Measurements from ENCODE around the gene ITPR2. TPM values are rescaled to one million over a fixed set of nuclear protein-coding genes. Genes with fewer than 3 reads are reported as not detected.
"Not testable (repeated sequence)": the region's sequence is repeated elsewhere in the genome, so short reads cannot be mapped to it uniquely, and the experiment has no call there.

The ITPR2 gene
- polyA plus RNA-seq, 4 donors: 12.7 to 16.7 (median 13.7) TPM

DNA sequence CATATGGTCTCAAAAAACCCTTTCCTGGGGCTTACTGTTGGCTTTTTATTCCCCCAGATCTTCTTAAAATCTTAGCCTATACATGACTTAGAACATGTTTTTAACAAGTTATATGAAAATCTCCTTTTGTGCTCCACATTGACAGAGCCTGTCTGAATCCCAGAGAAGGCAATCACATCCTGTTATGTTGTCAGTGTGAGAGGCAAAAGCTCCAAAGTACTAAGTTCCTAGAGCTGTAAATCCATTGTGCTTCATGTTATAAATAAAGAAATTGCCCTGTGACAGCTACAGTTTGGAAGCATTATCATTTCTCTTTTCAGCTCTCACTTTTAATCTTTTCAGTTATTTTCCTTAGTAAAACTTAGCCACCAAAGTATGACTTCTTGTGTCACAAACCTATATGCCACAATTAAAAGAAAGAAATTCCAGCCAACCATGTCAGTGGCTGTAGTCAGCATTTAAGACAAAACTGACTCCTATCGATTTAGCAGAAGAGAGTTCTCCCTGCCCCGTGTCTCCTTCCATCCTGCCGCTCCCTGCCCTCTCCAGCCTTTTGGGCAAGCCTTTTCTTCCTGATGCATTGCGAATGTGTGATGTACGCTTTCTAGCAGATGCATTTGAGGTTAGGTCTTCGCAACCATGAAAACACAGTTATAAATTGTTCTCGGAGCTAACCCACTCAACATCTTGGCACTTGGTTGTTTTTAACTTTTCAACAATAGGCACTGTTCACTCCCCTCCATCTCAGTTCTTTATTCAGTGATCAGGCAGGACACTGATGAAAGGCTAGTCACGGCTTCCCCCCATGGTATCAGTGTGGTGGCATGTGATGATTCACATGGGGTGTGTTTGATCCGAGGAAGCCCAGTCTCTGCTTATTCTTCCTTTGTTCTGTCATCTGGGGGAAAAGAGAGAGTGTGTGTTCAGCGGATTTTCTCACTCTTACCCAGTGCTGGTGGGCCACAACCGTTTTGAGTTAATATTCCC is 494.1 kb downstream of the ITPR2 start:
- DNase-seq (ENCODE audit: low read depth in 4 of 4, low spot score in 3 of 4): no peak

DNA sequence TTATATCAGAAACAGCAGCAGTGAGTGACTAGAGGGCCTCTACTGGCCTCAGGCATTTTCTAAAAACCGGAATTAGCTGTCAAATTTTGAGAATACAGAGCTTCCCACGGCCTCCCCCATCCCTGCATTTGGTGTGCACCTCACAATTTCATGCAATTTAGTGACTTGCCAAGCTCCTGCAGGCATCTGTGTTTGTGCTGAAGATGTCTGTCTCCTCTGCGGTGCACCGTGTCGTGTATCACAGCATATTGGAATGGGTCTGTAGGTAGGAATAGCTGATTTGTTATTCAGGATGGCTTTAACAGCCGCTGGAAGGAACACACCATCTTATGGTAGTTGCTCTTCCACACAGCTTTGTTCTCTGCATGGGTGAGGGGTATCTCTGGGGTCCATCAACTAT is 497.3 kb downstream of the ITPR2 start:
- DNase-seq (ENCODE audit: low read depth in 4 of 4, low spot score in 3 of 4): no peak

DNA sequence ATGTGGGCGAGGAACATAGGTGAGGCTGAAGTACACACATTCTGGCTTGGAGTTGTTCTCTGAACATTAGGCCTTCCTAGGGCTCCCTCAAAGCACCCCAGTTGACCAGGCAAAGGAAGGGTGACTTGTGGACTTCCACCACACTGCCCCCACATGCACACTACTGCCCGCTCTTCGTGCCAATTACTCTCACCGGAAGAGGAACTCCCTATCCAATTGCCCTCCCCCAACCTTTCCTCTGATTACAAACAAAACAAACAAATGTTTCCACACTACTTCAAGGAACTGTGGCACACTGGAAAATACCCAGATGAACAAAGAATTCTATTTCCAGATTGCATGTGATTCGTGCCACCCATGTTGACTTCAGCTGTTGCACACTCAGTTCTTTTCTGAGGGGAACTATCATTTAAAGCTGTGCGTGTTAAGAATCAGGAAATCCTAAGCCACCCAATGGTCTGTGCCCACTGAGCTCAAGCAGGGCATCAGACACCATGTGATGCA is 498.3 kb downstream of the ITPR2 start:
- DNase-seq (ENCODE audit: low read depth in 4 of 4, low spot score in 3 of 4): no peak

DNA sequence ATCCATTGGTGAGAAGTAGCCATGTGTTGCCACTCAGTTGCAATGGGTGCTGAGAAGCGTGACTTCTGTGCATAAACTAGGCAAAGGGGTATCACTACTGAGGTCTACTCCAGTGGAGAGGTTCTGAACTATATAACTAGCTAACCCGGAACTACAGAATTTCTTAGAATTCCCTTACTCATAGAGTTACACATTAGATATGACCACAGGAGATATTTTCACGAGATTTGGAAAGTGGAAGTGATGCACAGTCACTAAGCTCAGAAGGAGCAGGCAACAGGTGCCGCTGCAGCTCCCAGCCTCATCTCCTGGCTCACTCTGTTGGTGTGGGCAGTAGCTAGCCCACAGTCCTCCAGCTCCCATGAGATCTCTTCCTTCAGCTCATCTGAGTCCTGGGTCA is 501.0 kb downstream of the ITPR2 start:
- no peak for DNase-seq (ENCODE audit: low read depth in 4 of 4, low spot score in 3 of 4)

DNA sequence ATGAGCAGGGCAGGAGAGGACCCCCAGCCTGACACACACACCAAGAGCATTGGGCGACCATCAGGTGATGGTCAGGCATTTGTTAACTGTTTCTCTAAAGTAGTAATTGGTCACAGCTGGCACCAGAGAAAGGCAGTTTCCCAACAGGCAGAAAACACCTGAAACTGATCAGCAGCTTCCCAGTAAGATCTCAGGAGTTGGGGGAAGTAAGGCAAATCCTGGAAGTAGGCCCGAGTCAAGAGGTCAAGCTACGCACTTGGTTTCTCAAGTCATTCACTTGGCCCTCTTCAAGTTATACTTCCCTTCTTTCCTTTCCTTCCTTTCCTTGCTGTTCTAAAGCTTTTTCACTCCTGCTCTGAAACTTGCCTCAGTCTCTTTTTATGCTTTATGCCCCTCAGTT is 501.9 kb downstream of the ITPR2 start:
- DNase-seq (ENCODE audit: low read depth in 4 of 4, low spot score in 3 of 4): no peak

DNA sequence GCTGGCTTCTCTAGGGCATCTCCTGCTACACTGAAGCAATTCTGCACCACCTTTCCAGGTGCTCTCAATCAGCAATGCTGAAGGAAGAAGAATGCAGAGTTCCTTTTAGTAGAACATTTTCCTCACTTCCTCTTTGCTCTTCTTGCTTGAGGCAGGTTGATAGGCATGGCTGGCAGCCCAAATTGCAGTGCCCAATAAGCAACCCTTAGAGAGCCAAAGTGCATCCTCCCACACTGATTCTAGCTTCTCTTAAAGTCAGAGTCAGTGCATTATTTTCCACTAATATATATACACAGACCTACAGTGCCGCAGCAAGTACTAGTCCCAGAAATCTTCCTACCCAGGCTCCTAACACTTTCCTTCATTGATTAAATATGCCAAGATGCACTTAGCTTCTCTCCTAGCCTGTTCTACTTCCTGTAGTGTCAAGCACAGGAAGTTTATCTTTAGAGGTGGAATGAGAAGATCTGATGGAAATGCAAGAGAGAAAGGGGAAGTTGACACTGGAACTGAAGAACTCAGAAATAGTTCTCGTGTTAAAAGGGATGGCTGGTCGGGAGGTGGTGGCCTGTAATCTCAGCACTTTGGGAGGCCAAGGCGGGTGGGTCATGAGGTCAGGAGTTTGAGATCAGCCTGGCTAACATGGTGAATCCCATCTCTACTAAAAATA is 504.9 kb downstream of the ITPR2 start:
- DNase-seq (ENCODE audit: low read depth in 4 of 4, low spot score in 3 of 4): no peak

DNA sequence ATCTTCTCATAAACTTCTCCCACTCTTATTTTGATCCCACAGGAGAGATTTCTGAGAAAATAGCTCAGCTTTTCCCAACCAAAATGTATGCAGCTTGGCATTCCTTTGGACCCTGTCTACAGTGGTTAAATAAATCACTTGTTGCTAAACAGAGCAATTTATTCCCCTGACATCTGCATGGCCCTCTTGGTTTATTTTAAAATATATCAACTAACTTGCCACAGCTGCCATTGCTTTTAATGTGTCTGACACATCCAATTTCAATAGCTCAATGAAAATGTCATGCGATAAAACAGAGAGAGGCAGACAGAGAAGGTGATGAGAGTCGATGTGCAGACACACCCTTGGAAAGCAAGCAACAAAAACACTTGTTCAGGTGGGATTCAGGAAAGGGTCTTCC is 509.3 kb downstream of the ITPR2 start:
- DNase-seq (ENCODE audit: low read depth in 4 of 4, low spot score in 3 of 4): no peak

DNA sequence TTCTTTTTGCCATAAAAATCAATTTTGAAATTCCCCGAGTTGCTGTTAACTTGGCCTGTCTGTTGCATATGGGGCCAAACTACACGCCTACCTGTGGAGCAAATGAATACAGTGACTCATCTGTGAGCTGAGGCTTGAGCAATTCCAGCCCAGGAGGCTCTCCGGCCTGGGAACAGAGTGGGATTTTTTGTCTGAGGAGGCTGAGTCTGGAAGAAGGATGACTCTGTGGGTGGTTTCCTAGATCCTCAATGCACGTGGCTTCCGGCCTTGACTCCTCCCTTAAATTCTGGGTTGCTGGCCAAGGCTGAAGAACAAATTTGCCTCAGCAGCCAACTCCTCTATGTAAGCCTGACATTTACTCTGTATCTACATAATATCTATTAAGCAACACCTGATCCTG is 513.5 kb downstream of the ITPR2 start:
- DNase-seq (ENCODE audit: low read depth in 4 of 4, low spot score in 3 of 4): no peak

DNA sequence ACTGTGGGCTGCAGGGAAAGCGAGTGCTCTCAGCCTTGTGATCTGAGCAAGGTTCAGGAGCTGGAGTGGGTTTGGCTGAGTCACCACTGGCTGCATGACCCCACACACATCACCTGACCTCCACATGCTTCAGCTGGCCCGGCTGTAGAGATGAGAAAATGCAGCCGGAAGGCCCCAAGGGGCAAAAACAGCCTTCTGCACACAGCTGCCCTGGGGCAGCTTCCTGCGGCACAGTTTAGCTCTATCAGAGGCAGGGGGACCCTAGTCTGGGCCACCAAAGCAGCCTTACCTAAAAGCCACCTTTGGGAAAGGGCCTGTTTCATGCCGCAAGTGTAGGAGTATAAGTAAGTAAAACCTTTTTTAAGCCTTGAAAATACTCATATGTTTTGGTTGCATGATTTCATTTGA is 514.3 kb downstream of the ITPR2 start:
- no peak for DNase-seq (ENCODE audit: low read depth in 4 of 4, low spot score in 3 of 4)

DNA sequence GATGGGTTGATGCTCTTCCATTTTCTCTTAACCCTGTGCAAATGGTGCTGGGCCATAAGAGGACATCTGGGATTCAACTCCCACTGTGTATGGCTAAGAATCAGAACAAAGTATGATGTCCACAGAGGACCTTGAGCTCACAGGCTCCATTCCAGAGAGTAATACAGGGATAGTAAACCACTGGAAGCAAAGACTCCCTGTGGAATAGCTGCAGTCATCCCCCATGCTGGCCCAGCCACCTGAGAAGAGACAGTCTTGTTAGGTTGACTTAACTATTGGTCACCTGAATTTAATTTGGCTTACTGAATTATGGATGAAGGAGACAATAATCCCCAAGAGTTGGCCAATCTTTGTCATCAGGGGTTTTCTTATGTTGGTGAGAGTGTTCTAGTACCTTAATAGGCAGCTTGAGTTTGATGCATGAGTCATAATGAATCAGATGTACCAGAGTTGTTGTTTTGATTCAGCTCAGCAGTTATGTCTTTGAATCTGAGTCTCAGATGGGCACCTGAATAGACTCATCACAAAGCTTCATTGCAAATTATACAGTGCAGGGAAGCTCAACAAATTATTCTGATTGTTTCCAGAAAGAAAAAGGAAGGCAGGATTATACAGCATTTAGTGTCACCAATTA is 514.9 kb downstream of the ITPR2 start:
- no peak for DNase-seq (ENCODE audit: low read depth in 4 of 4, low spot score in 3 of 4)

DNA sequence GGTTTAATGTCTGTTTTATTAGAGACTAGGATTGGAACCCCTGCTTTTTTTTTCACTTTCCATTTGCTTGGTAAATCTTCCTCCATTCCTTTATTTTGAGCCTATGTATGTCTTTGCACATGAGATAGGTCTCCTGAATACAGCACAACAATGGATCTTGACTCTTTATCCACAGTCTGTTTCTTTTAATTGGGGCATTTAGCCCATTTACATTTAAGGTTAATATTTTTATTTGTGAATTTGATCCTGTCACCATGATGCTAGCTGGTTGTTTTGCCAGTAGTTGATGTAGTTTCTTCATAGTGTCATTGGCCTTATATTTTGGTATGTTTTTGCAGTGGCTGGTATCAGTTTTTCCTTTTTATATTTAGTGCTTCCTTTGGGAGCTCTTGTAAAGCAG is 518.9 kb downstream of the ITPR2 start:
- not testable (repeated sequence) for DNase-seq (ENCODE audit: low read depth in 4 of 4, low spot score in 3 of 4)

DNA sequence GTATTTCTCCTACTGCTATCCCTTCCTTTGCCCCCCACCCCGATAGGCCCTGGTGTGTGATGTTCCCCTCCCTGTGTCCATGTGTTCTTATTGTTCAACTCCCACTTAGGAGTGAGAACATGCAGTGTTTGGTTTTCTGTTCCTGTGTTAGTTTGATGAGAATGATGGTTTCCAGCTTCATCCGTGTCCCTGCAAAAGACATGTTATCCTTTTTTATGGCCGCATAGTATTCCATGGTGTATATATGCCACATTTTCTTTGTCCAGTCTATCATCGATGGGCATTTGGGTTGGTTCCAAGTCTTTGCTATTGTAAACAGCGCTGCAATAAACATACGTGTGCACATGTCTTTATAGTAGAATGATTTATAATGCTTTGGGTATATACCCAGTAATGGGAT is 522.5 kb downstream of the ITPR2 start:
- DNase-seq (ENCODE audit: low read depth in 4 of 4, low spot score in 3 of 4): not testable (repeated sequence)

DNA sequence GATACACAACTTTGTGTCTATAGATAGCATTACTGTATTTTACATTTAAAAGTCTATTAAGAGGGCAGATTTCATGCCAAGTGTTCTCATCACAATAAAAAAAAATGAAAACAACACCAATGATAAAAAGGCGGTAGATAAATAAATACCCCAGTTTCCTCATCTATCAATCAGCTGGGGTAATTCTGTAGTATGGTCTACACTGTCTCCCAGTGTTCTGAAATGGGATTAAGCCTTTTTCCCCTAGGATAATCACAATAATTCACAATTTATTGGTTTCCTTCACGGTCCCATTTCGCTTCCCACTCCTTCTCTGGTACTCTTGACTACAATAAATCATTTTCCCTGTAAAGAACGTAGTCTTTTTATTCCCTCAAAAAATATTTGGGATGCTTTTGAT is 523.4 kb downstream of the ITPR2 start:
- no peak for DNase-seq (ENCODE audit: low read depth in 4 of 4, low spot score in 3 of 4)

DNA sequence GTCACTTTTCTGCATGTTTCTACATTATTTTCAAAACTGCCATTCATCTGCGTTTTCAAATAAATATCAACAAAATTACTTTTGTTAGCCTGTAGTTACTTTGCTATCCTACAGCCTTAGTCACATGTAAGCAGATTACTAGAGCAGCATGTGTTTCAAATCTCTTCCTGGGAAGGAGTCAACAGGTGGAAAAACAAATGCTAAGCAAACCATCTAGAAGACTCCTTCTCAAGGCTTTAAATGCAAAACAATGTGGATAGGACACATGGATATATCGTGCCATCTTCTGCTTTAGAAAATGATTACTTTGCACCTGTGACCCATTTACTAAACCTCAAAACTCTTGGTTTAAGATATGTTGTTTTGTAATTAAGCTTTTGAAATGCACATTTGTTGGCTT is 528.7 kb downstream of the ITPR2 start:
- DNase-seq (ENCODE audit: low read depth in 4 of 4, low spot score in 3 of 4): no peak

DNA sequence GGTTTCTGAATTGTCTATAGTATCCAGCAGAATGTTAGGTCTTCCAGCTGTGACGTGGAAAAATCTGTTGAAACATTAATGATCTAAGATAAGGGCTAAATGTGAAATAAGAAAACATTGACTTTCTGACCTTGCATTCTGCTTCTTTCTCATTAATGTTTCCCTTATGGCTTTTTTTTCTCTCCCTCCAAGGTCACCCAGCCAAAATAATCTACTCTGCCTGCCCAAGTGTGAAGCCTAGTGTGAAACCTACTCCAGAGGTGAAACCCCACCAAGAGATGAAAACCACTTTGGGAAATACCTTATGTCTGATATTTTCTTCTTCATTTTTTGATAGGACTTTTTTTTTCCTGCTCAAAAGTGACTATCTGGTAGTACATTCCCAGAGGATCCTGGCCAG is 529.6 kb downstream of the ITPR2 start:
- DNase-seq (ENCODE audit: low read depth in 4 of 4, low spot score in 3 of 4): no peak

DNA sequence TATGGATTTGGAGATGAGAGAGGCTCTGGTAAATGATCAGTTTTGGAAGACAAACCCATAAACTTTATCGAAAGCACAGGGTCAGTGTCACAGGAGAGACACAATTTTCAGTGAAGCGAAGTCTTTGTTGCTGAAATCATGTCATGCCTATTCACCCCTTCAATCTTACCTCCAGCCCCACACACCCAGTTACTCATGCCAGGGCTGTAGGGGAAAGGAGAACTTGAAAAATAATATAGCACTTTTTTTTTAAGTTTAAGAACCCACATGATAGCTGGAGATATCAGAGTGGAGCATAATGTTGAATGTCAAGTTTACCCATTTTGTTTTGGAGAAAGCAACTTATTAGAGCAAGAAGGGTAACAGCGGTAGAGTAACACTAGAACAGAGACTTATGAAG is 530.2 kb downstream of the ITPR2 start:
- DNase-seq (ENCODE audit: low read depth in 4 of 4, low spot score in 3 of 4): no peak

DNA sequence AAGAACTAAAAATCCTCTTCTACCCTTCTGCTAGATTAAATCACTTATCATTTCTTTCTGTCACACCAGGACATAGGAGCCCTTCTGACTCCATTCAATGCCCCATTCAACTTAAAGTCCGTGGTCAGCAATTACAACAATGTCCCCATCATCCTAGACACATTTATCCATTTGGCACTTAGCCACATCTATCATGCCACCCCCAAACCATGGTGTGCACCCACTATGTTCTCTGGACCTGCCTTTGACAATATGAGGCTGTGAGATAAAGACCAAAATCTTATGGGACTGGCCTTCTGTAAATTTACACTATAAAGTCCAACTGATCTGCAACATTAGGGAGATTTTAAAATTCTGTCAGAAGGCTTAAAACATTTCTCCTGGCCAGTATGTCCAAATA is 533.2 kb downstream of the ITPR2 start:
- no peak for DNase-seq (ENCODE audit: low read depth in 4 of 4, low spot score in 3 of 4)

DNA sequence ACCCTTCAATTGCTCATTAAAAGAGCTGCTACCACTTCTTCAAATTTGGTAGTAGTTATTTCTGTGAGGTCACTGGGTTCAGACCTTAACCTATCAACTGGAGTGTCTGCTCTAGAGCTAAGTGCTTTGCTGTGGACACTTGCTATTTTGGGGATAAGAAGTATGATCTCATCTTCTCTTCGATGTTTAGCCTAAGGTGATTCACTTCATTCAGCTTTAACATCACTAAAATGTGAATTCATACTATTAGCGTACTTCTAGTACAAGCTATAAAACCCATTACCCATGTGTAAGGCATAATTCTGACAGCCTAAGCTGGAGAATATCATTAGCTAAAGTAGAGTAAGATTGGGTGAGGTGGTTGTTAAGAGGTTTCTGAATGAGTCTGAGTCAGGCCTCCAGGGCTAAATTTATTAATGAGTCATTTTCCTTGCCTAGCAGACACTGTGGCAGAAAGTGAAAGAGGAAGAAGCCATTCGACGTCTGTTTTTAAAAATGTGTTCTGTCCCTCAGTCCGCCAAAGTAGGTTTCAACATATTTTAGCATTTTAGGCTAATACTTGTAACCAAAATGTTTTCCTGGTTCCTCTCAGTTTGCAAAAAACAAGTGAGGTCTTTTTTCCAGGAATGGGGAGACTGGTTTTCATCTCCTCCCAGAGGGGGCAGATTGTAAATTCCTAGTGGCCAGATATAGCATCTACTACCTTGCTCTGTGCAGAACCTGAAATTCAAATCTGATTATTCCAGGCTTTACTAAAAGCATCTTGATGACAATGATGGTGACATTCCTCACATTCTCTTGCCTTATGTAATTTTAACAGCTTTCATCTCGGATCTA is 534.0 kb downstream of the ITPR2 start:
- no peak for DNase-seq (ENCODE audit: low read depth in 4 of 4, low spot score in 3 of 4)

DNA sequence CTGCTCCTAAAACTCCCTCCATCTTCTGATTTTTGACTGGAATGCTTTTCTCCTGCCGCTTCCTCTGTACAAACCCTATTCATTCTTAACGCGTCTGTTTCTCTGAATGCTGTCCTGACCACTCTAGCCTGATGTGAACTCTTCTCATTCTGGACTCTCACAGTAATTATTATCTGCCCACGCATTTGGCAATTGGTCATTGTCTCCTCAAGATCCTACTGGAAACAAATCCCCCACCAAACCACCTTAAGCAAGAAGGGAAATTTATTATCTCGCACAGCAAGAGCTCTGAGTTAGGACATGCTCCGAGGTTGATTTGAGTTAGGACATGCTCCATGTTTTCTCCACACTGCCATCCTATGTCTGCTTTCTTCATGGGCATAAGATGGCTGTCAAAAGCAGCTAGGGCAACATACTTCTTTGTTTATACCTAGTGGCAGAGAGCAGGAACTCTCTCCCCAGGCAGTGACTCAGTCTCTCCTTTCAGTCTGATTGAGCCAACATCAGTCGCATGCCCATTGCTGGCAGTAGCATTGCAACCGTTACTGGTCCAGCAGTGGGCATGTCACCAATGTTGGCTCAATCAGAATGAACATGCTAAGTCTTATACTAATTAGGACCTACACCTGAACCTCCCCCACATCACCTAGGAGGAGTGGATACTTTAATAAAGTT is 535.5 kb downstream of the ITPR2 start:
- DNase-seq (ENCODE audit: low read depth in 4 of 4, low spot score in 3 of 4): no peak

DNA sequence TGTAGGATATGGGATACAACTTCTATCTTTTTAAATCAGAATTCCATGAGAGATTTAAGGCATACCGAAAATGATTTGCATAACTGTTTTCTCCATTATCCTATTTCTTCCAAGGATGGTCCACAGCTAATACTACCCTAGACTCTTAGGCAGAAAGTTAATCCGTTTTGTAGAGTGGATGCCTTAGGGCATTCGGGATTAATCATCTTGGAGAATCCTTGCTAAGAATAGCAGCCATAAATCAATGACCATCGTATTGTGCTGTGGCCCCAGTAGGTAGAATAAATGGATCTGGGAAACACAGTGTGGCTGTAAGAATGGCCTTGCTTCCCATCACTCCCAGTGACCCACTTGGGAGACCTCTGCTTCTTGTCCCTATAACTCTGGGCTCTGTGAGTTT is 538.0 kb downstream of the ITPR2 start:
- DNase-seq (ENCODE audit: low read depth in 4 of 4, low spot score in 3 of 4): no peak

Data from right renal pelvis (tissue), 4 donors.